CD4-positive, alpha-beta T cell treated with Interleukin-2 at 100 ng/mL for 4 hours (primary cell): Measurements from ENCODE around the gene IMPDH1.
A peak's percentile ranks its signal among the peaks of the same experiment; 100 is the strongest.

Experiments
- DNase-seq: peaks from one replicate; pipeline ENCODE4 v3.0.0-alpha.2; 2020; ENCODE audit warnings: low spot score

Gene IMPDH1

GRCh38 chr7:128359939-128360338, 49.8 kb downstream of the IMPDH1 start:
- no peak for DNase-seq

GRCh38 chr7:128359336-128359735, 50.4 kb downstream of the IMPDH1 start:
- no peak for DNase-seq

DNA sequence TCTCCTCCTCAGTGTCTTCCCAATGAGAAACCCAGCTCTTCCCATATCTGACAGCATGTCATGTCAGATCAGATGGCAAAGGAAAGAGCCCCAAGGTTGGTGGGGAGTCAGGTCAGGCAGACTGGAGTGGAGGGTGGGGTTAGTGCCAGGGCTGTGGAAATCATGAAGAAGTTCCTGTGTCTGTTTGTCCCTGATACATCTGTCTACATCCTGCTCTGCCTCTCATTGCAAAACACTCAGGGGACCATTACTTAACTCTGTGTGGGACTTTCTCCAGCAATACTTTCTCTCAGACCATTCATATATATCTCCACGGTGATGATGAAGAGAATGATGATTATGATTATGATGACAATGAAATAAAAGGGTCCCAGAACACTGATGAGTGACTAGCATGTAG, 51.5 kb downstream of the IMPDH1 start:
- DNase-seq = no peak

DNA sequence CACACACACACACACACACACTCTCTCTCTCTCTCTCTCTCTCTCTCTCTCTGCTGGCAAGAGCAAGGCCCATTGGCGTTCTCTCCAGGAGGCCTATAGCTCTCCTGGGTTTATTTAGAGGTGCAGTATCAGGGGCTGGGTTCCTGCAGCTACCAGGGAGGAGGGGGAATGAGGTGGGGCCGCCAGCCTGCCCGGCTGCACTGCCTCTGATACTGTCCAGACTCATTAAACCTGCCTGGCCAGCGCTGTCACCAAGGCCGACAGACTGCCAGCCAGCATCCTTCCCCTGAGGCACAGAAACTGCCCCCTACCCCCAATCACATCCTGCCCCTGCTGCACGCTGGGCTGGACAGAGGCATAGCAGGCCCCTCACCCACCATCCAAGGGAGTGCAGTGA, 52.6 kb downstream of the IMPDH1 start:
- DNase-seq = no peak

DNA sequence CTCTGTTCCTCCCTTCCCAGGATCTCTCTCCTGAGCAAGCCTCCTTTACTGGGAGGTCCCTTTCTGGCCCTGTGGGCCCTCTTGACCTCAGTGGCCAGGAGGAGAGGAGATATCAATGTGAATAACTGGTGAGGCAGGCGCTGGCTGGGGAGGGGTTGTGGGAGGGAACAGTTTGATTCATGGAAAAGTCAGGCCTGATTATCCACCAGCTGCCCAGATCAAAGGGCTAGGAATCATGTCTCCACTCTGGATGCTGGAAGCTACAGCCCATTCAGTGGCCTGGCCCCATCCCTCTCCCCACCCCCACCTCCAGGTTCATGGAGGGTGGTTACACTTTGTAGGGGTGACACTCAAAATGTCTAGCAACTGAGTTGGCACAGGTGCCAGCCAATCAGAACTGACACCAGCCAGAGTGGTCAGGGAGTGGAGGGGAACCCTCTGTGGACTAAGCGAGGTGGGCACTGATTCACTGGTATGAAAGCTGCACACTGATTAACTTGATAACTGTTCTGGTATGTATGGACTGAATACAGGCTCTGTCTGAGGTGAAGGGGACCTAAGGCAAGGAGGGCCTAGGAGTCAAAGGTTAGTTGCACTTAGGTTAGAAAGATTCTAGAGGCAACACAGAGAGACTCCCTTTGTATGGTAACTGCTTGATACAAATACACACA, 53.1 kb downstream of the IMPDH1 start:
- no peak for DNase-seq

DNA sequence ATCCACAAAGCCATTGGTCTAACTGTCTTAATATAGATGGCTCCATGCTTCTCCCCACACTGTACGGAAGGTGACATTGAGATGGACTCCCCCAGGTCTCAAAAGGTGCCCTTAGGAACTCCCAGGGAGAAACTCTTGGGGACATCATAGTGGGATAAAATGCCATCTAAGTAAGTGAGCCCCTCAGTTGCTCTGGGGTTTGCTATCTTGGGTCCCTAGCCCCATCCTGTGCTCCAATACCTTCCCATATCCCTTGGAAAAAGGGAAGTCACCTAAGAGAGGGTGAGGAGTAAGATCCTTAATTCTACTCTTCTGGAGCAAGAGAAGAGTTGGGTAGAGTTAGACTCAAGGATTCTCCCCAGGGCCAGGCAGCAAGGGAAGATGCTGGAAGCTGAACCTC, 56.2 kb downstream of the IMPDH1 start:
- no peak for DNase-seq

- no peak for DNase-seq
Measured at GRCh38 chr7:128353189-128353588, 56.6 kb downstream of the IMPDH1 start.

DNA sequence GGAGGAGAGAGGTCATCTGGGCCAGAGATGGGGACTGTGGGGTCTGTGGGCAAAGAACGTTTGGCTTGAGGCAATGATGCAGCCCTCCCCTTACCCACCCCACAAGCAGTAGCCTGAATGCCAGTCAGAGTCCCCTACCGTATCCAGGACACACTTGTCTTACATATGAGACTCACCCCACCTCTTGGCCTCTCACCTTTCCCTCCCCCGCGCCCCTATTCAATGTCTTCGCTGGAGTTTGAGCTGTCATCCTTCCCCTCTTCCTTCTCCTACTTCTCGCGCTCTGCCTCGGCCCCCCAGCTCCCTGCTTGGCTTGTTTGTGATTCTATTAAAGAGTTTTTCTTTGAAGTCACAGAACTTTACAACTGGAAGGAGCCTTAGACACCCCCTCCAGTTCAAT, 57.1 kb downstream of the IMPDH1 start:
- DNase-seq = no peak

- peak; percentile 14 for DNase-seq
Measured at GRCh38 chr7:128352153-128352537, 57.6 kb downstream of the IMPDH1 start.

GRCh38 chr7:128351296-128352152, 58.3 kb downstream of the IMPDH1 start:
- no peak for DNase-seq

- no peak for DNase-seq
Measured at GRCh38 chr7:128350708-128351295, 59.0 kb downstream of the IMPDH1 start.

DNA sequence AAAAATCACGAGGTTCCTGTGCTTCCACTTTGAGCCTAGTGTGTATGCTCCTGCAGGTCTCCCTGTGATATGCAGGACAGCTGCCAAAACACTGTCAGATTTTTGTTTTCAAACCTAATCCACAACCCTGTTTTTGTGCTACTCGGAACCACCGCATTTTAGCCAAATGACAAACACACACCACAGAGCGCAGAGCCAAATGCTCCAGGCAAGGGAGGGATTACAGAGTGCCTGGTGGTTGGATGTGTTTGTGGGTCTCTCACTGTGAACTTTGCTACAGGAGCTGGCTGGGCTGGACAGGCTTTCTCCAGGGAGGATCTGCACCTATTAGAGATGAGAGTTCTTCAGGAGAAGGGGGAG, 60.3 kb downstream of the IMPDH1 start:
- DNase-seq = no peak

DNA sequence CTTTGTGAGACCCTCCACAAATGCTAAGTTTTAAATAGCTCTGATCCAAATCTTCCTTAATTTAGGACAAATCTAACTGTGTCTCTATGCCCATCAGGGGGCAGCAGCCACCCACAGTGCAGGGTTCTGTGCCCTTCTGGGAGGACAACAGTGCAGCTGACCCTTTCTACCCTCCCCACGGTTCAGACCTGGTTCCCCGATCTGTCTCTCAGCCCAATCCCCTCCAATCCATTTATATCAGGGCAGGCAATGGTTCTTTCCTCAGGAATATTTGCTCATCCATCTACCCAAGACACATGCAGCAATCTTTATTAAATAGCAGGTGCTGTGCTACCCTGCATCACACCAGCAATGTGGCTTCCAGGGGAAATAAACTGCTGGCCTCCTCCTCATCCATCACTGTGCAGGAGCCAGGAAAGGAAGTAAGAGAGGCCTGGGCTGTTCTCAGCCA, 62.1 kb downstream of the IMPDH1 start:
- DNase-seq = peak; percentile 35

GRCh38 chr7:128344431-128344774, 65.4 kb downstream of the IMPDH1 start:
- DNase-seq = no peak

GRCh38 chr7:128343554-128344430, 66.0 kb downstream of the IMPDH1 start, which contains the start of gene RBM28:
TSS of gene RBM28 (minus strand) at chr7:128343908. CDS start at chr7:128343793, 115 bp downstream.
- peak; percentile 92 for DNase-seq
